OCI-LY3 (cell line): ENCODE measurements around the gene VENTX.

ENCODE experiments used
- CTCF ChIP-seq: fragments of 200-600, 300-600 bp; sonication (generic); IDR thresholded peaks from 2 replicates; pipeline ENCODE4 v1.5.1; 2014; ENCODE audit warnings: antibody characterized with exemption, low read length, low read depth
- EZH2phosphoT487 ChIP-seq: fragments of 200-600 bp; shearing (Covaris generic); IDR thresholded peaks from 2 replicates; pipeline ENCODE4 v1.6.1; 2018; ENCODE audit warnings: antibody characterized with exemption, mixed run types, low read depth

GRCh38 chr10:133257489-133258065 is 19.9 kb downstream of the VENTX start:
- TF ChIP-seq CTCF = peak; percentile 42
- TF ChIP-seq EZH2phosphoT487 = no peak
